ENCODE measurements around the gene ODAPH. TPM values are rescaled to one million over a fixed set of nuclear protein-coding genes. Genes with fewer than 3 reads are reported as not detected.
"Not testable (repeated sequence)": the region's sequence is repeated elsewhere in the genome, so short reads cannot be mapped to it uniquely, and the experiment has no call there.

Gene ODAPH
- total and polyA plus RNA-seq, 2 experiments from 2014 or later, result 0.60 to 3.2 TPM

DNA sequence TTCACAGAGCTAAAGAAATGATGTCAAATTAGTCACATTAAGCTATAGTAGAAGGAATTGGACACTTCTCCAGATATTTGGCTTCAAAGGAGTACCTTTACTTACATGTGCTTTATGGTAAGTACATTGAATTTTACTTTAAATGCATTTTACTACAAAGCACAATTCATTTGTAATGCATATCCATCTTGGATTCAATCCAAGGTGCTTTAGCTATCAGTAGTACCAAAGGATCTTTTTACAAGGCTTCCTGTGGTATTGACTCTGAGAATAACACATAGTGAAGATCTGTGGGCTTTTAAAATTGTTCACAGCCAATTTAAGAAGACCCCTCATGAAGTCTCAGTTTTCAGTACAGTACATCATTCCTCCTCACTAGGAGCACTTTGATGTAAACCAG, 28.4 kb upstream of the ODAPH start:
- Histone ChIP-seq H3K9me3 (ENCODE audit: low read depth) (no peaks in the 10 kb centered on the region), H3K27ac (no peak overlapping the region), H3K79me2 (no peaks in the 10 kb centered on the region), H3K4me2 (no peak overlapping the region), H2AFZ (no peak overlapping the region), H3K27me3 (no peaks in the 10 kb centered on the region), H3K4me3 (no peak overlapping the region), H3K9me2 (replicated peaks; ENCODE audit: insufficient read depth) (no peaks in the 10 kb centered on the region), H4K20me1 (ENCODE audit: insufficient read depth, poor library complexity, severe bottlenecking) (no peaks in the 10 kb centered on the region), H3K4me1 (ENCODE audit: insufficient read depth) (no peaks in the 10 kb centered on the region), H3K36me3 (replicated peaks; ENCODE audit: insufficient read depth, low read depth) (no peaks in the 10 kb centered on the region)
- TF ChIP-seq EZH2phosphoT487 (IDR thresholded peaks at IDR 0.05; ENCODE audit: low read depth, severe bottlenecking, unreplicated experiment), result no peak
- no peak for TF ChIP-seq CTCF (IDR thresholded peaks at IDR 0.05; ENCODE audit: poor library complexity)
- no peak for TF ChIP-seq EZH2 (IDR thresholded peaks at IDR 0.05; ENCODE audit: borderline replicate concordance)
- no peak for DNase-seq (ENCODE audit: low spot score)

DNA sequence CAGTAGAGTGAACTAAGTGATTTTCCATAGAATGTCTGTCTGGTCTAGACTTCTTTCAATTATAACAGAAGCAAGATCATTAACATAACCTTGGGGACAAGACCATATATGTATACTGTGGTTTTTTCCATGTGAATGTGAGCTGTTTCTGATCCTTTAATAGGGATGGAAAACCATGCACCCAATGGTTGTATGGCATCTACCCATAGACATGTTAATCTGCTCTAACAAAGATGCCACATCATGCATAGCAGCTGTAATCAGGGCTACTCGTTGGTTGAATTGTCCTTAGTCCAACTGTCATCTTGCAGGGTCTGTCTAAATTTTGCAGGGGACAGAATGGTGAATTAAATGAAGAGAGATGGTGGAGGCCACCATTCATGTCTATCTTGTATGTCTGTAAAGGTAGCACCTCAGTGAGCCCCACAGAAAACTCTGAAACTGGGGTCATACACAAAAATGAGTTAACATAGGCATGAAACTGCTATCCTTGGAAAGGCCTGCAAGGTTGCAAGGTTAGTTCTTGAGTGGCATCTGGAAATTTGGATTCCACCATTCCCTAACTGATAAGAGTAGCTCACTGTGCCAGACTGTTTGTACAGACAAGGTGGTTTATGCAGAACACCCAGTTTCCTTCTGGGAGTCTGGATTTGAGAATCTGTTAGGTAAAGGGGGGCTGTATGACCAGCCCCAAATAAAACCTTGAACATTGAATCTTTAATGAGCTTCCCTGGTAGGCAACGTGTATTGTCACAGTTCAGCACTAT, 25.1 kb upstream of the ODAPH start:
- TF ChIP-seq EZH2phosphoT487 (IDR thresholded peaks at IDR 0.05; ENCODE audit: low read depth, severe bottlenecking, unreplicated experiment) (no peak), CTCF (IDR thresholded peaks at IDR 0.05; ENCODE audit: poor library complexity) (no peak), EZH2 (IDR thresholded peaks at IDR 0.05; ENCODE audit: borderline replicate concordance) (no peak)
- Histone ChIP-seq H3K9me3 (ENCODE audit: low read depth) (no peaks in the 10 kb centered on the region), H3K9me2 (replicated peaks; ENCODE audit: insufficient read depth) (no peaks in the 10 kb centered on the region), H3K36me3 (replicated peaks; ENCODE audit: insufficient read depth, low read depth) (no peaks in the 10 kb centered on the region), H2AFZ (no peak overlapping the region), H3K4me1 (ENCODE audit: insufficient read depth) (no peaks in the 10 kb centered on the region), H3K79me2 (no peaks in the 10 kb centered on the region), H3K4me2 (no peak overlapping the region), H3K27ac (no peak overlapping the region), H3K27me3 (no peaks in the 10 kb centered on the region), H4K20me1 (ENCODE audit: insufficient read depth, poor library complexity, severe bottlenecking) (no peaks in the 10 kb centered on the region), H3K4me3 (no peak overlapping the region)
- WGBS (ENCODE audit: low lambda C conversion rate, missing lambda C conversion rate), result 96% methylated on average over 2 of the region's 2 CpGs
- no peak for DNase-seq (ENCODE audit: low spot score)

DNA sequence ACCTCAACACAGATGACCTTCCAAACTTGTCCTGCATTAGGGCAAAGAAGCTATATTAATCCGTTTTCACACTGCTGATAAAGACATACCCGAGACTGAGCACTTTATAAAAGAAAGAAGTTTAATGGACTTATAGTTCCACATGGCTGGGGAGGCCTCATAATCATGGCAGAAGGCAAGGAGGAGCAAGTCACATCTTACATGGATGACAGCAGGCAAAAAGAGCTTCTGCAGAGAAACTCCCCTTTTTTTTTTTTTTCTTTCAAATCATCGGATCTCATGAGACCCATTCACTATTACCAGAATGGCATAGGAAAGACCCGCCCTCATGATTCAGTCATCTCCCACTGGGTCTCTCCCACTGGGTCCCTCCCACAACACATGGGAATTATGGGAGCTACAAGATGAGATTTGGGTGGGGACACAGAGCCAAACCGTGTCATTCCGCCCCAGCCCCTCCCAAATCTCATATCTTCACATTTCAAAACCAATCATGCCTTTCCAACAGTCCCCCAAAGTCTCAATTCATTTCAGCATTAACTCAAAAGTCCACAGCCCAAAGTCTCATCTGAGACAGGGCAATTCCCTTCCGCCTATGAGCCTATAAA, 24.2 kb upstream of the ODAPH start:
- not testable (repeated sequence) for H3K9me3 ChIP-seq (ENCODE audit: low read depth); H3K9me2 ChIP-seq (replicated peaks; ENCODE audit: insufficient read depth); H4K20me1 ChIP-seq (ENCODE audit: insufficient read depth, poor library complexity, severe bottlenecking); H3K27me3 ChIP-seq; H3K79me2 ChIP-seq; H2AFZ ChIP-seq; H3K4me2 ChIP-seq; H3K4me1 ChIP-seq (ENCODE audit: insufficient read depth); H3K4me3 ChIP-seq; H3K27ac ChIP-seq; H3K36me3 ChIP-seq (replicated peaks; ENCODE audit: insufficient read depth, low read depth); DNase-seq (ENCODE audit: low spot score)
- WGBS (ENCODE audit: low lambda C conversion rate, missing lambda C conversion rate), result 96% methylated on average over 7 of the region's 7 CpGs

- H3K36me3 ChIP-seq (replicated peaks; ENCODE audit: insufficient read depth, low read depth); H3K27me3 ChIP-seq; DNase-seq (ENCODE audit: low spot score); H2AFZ ChIP-seq; H4K20me1 ChIP-seq (ENCODE audit: insufficient read depth, poor library complexity, severe bottlenecking); H3K4me3 ChIP-seq; H3K27ac ChIP-seq; H3K9me3 ChIP-seq (ENCODE audit: low read depth); H3K9me2 ChIP-seq (replicated peaks; ENCODE audit: insufficient read depth); H3K4me1 ChIP-seq (ENCODE audit: insufficient read depth); H3K4me2 ChIP-seq; H3K79me2 ChIP-seq: not testable (repeated sequence)
- WGBS (ENCODE audit: low lambda C conversion rate, missing lambda C conversion rate), result 98% methylated on average over 4 of the region's 4 CpGs
Measured at GRCh38 chr4:75533339-75533887, 22.5 kb upstream of the ODAPH start.

DNA sequence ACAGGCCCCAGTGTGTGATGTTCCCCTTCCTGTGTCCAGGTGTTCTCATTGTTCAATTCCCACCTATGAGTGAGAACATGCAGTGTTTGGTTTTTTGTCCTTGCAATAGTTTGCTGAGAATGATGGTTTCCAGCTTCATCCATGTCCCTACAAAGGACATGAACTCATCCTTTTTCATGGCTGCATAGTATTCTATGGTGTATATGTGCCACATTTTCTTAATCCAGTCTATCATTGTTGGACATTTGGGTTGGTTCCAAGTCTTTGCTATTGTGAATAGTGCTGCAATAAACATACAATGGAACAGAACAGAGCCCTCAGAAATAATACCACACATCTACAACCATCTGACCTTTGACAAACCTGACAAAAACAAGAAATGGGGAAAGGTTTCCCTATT, 21.9 kb upstream of the ODAPH start:
- H3K36me3 ChIP-seq (replicated peaks; ENCODE audit: insufficient read depth, low read depth); H3K4me2 ChIP-seq; H3K4me1 ChIP-seq (ENCODE audit: insufficient read depth); DNase-seq (ENCODE audit: low spot score); H3K9me3 ChIP-seq (ENCODE audit: low read depth); H3K4me3 ChIP-seq; H3K27me3 ChIP-seq; H3K9me2 ChIP-seq (replicated peaks; ENCODE audit: insufficient read depth); H2AFZ ChIP-seq; H4K20me1 ChIP-seq (ENCODE audit: insufficient read depth, poor library complexity, severe bottlenecking); H3K79me2 ChIP-seq; H3K27ac ChIP-seq: not testable (repeated sequence)

GRCh38 chr4:75537308-75537707, 18.6 kb upstream of the ODAPH start:
- not testable (repeated sequence) for H3K27me3 ChIP-seq; H3K27ac ChIP-seq; H3K9me3 ChIP-seq (ENCODE audit: low read depth); H3K4me3 ChIP-seq; H3K79me2 ChIP-seq; H2AFZ ChIP-seq; H3K4me2 ChIP-seq; DNase-seq (ENCODE audit: low spot score); H3K9me2 ChIP-seq (replicated peaks; ENCODE audit: insufficient read depth); H3K4me1 ChIP-seq (ENCODE audit: insufficient read depth); H4K20me1 ChIP-seq (ENCODE audit: insufficient read depth, poor library complexity, severe bottlenecking); H3K36me3 ChIP-seq (replicated peaks; ENCODE audit: insufficient read depth, low read depth)
- WGBS (ENCODE audit: low lambda C conversion rate, missing lambda C conversion rate), result 92% methylated on average over 6 of the region's 6 CpGs

All from hepatocyte (in vitro differentiated cells).